HG03558 (cell line): ENCODE results near the gene SMIM14.
"Not testable (repeated sequence)": the region's sequence is repeated elsewhere in the genome, so short reads cannot be mapped to it uniquely, and the experiment has no call there.

Experiments
- ATAC-seq: cut with Tn5 transposase; IDR thresholded peaks from one replicate; pipeline ENCODE4 v1.9.1; 2021; ENCODE audit warnings: moderate number of reproducible peaks; ENCODE audit not compliant: unreplicated experiment; ENCODE audit errors: extremely low read depth

SMIM14 gene

DNA sequence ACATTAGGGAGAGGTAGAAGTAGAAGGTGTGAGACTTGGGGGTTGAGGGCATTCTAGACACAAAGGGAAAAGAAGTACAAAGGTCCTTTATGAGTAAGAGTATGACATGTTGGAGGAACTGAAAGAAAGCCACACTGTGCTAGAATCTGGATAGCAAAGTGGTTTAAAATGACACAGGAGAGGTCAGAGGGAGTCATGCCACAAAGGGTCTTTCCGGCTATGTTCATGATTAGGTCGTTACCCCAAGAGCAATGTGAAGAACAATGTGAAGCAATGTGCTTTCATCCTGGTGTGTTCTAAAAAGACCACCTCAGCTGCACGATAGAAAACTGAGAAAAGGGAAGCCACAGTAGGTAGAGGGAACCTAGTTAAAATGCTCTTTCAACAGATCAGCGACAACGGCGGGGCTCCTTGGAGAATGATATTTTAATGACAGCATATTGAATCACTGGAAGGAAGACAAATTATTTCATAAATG is 29.2 kb downstream of the SMIM14 start:
- ATAC-seq = peak; percentile 78

GRCh38 chr4:39608451-39608850 is 30.2 kb downstream of the SMIM14 start:
- ATAC-seq = no peak

- no peak for ATAC-seq
These were observed 31.9 kb downstream of the SMIM14 start for GRCh38 chr4:39606747-39607146.

DNA sequence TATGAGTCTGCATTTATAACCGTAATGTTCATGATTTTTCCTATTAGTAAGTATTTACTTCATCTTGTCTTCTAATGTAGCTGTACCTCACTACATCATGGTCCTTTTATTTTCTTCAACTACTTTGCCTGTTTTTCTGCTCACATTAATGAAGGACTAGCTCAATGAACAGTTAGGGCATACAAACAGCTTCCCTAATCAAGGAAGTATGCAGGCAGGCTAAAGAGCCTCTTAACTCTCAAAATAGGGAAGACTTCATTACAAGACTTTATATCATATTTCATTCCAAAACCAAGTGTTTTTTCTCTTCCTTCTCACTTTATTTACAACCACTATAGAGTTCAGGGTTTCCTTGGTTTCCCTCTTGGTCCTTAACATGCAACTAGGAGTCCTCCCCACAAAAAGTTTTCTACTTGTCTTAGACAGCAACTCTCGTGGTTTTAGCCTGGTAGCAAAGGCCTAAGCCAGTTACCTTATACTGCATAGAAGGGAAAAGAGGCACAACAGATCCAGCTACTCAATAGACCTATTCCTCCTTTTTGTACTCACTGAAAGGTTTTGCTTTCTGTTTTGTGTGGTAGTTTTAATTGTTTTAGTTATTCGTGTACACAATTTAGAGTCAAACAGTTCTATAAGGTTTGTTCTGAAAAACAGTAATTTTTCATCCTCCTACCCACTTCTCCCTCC is 40.8 kb downstream of the SMIM14 start:
- no peak for ATAC-seq

- no peak for ATAC-seq
These were observed 41.7 kb downstream of the SMIM14 start for GRCh38 chr4:39596971-39597370.

GRCh38 chr4:39591290-39591689 is 47.4 kb downstream of the SMIM14 start:
- ATAC-seq = no peak

DNA sequence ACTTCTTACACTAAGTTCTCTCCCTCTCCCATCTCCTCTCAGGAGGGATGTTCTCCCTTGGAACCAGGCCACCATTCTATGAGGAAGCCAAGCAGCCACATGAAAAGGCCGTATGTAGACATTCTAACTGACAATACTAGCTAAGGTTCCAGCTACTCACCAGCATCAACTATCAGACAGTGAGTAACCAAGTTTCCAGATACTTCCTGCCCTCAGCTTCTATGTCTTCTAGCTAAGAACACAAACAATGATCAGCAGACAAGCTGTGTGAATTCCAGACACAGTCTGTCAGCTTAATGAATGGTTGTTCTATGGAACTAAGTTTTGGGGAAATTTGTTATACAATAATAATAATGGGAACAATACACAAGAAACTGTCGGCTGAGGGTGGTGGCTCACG is 50.8 kb downstream of the SMIM14 start:
- no peak for ATAC-seq

DNA sequence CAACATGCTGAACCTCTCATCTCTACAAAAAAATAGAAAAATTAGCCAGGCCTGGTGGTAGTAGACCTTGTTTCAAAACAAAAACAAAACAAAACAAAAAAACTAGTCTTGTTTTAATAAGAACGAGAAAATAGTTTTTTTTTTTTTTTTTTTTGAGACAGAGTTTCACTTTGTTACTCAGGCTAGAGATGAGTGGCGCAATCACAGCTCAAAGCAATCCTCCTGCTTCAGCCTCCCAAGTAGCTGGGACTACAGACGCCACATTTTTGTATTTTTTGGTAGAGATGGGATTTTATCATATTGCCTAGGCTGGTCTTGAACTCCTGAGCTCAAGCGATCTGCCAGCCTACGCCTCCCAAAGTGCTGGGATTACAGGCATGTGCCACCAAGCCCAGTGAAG is 63.7 kb downstream of the SMIM14 start:
- no peak for ATAC-seq

GRCh38 chr4:39571504-39571903 is 67.2 kb downstream of the SMIM14 start:
- no peak for ATAC-seq

DNA sequence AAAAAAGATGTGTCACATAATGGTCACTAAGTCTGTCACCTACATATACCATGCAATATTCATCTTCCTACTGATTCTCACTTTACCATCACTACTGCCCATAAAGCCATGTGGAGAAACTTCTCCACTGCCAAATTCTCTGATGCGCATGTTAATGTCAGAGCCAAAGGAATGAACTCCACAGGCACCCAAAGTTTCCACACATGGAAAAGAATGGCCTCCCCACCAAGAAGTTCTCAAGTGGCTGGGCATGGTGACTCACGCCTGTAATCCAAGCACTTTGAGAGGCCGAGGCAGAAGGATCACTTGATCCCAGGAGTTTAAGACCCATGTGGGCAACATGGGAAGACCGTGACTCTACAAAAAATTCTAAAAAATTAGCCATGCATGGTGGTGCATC is 67.6 kb downstream of the SMIM14 start:
- ATAC-seq = no peak

- no peak for ATAC-seq
These were observed 69.5 kb downstream of the SMIM14 start for GRCh38 chr4:39569209-39569608.

DNA sequence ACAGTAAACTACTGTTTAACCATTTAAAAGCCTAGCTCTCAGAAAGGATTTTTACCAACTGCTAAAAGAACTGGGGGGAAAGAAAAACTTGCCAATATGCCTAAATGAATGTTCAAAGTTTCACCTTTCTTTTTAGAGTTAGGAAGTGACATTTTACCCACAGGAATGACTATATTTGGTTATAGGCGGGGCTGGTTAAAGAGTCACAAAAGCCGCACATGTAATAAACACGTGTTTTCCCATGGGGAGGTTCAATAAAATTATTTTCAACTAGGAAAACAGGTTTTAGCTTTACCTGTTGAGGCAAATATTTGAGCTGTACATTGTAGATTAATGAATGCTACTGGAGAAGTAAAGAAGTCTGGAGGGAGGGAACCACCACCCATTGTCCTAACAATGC is 69.9 kb downstream of the SMIM14 start:
- no peak for ATAC-seq

DNA sequence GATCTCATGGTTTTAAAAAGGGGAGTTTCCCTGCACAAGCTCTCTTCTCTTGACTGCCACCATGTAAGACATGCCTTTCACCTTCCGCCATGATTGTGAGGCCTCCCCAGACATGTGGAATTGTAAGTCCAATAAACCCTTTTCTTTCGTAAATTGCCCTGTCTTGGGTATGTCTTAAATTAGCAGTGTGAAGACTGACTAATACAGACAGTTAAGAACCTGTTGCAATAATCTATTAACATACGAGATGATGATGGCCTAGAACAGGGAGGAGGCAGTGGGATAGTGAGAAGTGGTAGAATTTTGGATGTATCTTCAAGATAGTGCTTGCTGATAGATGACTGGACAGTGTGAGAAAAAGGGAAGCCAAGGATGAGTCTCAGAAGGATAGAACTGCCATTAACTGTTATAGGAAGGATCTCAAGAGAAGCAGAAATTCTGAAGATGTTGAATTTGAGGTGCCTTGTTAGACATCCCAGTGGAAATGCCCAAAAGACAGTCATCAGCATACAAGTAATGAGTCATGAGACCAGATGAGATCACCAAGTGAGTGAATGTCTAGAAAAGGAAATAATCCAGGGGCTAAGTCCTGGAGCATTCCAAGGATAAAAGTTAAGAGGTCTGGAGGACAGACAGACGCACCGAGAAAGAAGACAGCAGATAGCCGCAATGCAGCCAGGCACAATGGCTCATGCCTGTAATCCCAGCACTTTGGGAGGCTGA is 72.6 kb downstream of the SMIM14 start:
- ATAC-seq = no peak

GRCh38 chr4:39563346-39563847 is 75.3 kb downstream of the SMIM14 start:
- no peak for ATAC-seq

DNA sequence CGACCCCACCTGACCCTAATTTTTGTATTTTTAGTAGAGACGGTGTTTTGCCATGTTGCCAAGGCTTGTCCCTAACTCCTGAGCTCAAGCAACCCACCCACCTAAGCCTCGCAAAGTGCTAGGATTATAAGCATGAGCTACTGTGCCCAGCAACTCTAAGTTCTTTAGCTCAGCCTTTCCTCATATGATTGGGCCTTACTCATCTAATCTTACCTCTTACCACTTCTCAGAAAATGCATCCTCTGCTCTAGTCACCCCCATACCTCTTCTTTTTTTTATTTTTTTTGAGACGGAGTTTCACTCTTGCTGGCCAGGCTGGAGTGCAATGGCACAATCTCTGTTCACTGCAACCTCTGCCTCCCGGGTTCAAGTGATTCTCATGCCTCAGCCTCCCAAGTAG is 75.9 kb downstream of the SMIM14 start:
- no peak for ATAC-seq

DNA sequence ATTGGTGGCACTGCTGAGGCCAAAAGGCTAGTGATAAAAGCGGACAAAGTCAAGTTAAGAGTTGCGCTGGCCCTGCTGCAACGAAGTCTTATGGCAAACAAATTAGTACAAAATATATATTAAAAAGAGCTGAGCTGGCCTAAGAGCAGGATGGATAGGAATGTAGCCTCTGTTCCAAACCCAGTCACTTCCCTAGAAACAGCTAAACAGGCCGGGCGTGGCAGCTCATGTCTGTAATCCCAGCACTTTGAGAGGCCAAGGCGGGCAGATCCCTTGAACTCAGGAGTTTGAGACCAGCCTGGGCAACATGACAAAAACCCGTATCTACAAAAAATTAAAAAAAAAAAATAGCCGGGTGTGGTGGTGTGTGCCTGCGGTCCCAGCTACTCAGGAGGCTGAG is 79.0 kb downstream of the SMIM14 start:
- ATAC-seq = no peak

DNA sequence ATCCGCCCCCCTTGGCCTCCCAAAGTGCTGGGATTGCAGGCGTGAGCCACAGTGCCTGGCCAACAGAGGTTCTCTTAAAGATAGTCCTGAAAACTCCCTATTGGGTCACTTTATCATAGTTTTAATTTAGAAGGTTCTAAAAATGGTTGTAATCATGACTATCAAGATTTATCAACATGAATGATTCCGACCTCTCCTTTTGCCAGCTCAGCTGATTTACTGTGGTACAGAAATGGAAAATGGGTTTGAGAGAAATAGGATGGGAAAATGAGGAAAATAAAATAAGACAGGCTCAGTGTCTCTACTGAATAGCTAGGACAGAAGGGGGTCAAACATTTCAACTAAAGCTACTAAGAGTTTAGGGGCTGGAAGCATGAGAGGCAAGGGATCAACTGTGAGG is 83.2 kb downstream of the SMIM14 start:
- ATAC-seq = no peak

DNA sequence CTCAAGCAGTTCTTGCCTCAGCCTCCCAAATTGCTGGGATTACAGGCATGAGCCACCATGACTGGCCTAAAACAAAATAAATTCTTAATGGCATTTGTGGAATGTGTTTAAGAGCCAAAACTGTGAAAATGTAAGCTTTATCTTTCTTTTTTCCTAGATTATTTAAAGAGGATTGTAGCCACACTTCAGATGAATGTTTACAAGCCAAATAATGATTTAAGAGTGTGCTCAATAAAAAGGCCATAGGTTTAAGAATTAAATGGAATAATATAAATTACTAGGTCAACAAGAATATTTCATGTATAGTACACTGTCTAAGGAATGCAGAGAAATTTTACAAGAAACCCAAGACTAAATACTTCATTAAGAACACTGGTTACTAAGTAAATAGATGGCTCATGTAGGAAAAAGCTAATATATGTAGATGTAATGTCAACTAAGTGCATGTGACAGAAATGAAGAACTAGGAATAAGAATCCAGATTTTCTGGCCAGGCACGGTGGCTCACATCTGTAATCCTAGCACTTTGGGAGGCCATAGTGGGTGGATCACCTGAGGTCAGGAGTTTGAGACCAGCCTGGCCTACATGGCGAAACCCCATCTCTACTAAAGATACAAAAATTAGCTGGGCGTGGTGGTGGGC is 90.1 kb downstream of the SMIM14 start:
- ATAC-seq = no peak

GRCh38 chr4:39544580-39545315 is 93.9 kb downstream of the SMIM14 start:
- ATAC-seq = no peak

GRCh38 chr4:39544080-39544479 is 94.6 kb downstream of the SMIM14 start:
- ATAC-seq = not testable (repeated sequence)

DNA sequence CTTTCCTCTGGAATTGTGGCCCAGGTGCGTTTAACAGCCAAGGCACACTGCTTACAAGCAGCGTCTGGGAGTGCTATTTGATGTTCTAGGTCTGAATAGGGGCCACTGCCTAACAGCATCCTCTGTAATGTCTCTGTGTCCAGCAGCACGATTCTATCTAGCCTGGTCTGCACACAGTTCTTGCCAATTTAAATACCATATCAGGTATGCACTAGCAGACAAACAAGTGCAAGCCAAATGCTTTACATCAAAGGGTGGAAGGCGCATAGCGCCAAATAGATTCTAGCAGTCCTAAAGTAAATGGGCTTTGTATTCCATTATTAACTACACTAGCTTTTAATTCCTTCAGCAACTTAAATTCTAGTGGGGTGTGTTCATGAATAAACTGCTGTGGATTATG is 95.6 kb downstream of the SMIM14 start:
- no peak for ATAC-seq
